ENCODE measurements around the gene MAP3K4. TPM values are rescaled to one million over a fixed set of nuclear protein-coding genes. Genes with fewer than 3 reads are reported as not detected.

Gene MAP3K4
- total RNA-seq, 4 donors from 2014 or later, result 22.5 to 38.0 (median 27.4) TPM

DNA sequence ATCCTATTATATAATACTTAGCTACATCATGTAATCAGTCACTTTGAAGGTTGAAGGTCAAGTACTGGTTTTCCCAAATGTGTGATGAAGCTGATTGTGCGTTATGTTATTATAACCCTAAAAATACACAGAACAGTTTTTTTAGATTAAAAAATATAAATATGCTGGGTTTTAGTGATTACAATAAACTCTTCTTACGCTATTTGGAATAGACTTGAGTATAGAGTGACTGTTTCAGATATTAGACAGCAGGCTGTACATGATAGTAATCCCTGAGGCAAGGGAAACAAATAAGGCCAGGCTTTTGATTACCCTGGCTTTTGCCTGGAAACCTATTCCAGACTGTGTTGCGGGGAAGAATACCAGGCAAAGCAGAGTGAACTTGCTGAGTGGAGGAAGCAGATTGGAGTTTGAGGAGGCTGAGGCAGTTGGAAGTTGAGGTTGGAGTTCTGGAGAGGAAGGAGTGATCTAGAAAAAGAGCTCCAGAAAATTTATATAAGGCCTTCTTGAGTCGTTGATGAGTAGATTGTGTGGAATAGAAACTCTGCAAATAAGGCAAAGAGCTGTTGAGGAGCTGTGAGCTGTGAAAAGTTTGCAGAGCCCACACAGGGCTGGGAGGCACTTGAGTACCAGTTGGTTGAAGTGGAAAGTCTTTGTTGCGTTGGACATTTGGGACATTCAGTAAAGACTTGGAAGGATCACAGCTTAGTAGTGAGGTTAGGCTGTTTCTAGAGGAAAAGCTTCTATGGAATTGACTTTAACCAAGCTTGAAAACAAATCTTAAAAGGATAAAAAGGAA lies 26.4 kb downstream of the MAP3K4 start:
- H3K4me1 ChIP-seq, result peaks cover 0 to 32% (median 6%) of the 10 kb centered on the region in 3 donors
- no peak overlapping the region for H3K4me3 ChIP-seq
- DNase-seq, result no peak
- no peaks in the 10 kb centered on the region for H3K27me3 ChIP-seq
- 76 to 78% methylated on average over 5 of the region's 5 CpGs for WGBS, 2 donors
- H3K9me3 ChIP-seq, result no peaks in the 10 kb centered on the region
- TF ChIP-seq, protein P1, sequence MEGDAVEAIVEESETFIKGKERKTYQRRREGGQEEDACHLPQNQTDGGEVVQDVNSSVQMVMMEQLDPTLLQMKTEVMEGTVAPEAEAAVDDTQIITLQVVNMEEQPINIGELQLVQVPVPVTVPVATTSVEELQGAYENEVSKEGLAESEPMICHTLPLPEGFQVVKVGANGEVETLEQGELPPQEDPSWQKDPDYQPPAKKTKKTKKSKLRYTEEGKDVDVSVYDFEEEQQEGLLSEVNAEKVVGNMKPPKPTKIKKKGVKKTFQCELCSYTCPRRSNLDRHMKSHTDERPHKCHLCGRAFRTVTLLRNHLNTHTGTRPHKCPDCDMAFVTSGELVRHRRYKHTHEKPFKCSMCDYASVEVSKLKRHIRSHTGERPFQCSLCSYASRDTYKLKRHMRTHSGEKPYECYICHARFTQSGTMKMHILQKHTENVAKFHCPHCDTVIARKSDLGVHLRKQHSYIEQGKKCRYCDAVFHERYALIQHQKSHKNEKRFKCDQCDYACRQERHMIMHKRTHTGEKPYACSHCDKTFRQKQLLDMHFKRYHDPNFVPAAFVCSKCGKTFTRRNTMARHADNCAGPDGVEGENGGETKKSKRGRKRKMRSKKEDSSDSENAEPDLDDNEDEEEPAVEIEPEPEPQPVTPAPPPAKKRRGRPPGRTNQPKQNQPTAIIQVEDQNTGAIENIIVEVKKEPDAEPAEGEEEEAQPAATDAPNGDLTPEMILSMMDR (IDR thresholded peaks at IDR 0.05), result no peak
- TF ChIP-seq POLR2A (IDR thresholded peaks at IDR 0.05), result no peak
- H3K27ac ChIP-seq, result peak overlapping the region in 1 of 4 donors; percentile 65
- H3K36me3 ChIP-seq, result peaks cover 0 to 15% (median 0%) of the 10 kb centered on the region in 3 donors
- intact Hi-C loops (cut with DNase I), result no loop called here

DNA sequence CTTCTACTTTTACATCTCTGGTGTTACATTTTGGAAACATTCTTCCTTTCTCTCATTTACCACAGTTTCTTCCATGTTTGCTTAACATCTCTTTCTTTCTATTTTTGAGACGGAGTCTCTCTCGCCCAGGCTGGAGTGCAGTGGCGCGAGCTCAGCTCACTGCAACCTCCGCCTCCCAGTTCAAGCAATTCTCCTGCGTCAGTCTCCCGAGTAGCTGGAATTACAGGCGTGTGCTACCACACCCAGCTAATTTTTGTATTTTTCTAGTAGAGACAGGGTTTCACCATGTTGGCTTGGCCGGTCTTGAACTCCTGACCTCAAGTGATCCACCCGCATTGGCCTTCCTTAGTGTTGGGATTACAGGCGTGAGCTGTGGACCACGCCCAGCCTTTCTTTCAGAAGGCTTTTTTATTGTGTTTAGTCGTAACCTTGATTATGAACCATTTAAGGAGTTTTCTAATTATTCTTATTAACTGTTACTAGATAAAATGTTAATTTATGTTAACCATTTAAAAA lies 27.8 kb downstream of the MAP3K4 start:
- intact Hi-C loops (cut with DNase I), result no loop called here
- H3K4me1 ChIP-seq, result peaks cover 0 to 27% (median 6%) of the 10 kb centered on the region in 3 donors
- H3K27ac ChIP-seq, result peak overlapping the region in 2 of 4 donors; percentile 47 to 65
- H3K27me3 ChIP-seq, result no peaks in the 10 kb centered on the region
- TF ChIP-seq, protein P1 (IDR thresholded peaks at IDR 0.05), result no peak
- TF ChIP-seq POLR2A (IDR thresholded peaks at IDR 0.05), result no peak
- no peaks in the 10 kb centered on the region for H3K9me3 ChIP-seq
- WGBS, 2 donors, result 69 to 79% methylated on average over 13 of the region's 13 CpGs
- DNase-seq, result no peak
- H3K36me3 ChIP-seq, result peaks cover 0 to 19% (median 0%) of the 10 kb centered on the region in 3 donors
- H3K4me3 ChIP-seq, result no peak overlapping the region

DNA sequence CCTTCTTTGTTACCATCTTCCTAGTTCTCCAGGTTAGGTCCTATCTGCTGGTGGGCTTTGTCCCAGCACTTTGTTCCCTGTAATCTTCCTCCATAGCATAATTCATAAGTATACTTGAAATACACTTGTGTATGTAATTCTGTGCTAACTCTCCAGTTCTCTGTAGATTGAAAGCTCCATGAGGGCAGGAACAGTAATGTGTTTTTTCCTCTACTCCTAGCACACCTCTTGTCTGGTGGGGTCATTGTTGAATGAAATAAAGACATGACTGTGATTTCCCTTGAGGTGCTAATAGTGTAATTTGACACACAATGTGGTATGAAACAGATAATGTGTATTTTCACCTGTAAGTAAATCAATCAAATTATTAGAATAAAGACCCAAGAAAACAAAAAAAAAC lies 30.0 kb downstream of the MAP3K4 start:
- intact Hi-C loops (cut with DNase I), result no loop called here
- DNase-seq, result no peak
- H3K27me3 ChIP-seq, result no peaks in the 10 kb centered on the region
- TF ChIP-seq POLR2A (IDR thresholded peaks at IDR 0.05), result no peak
- TF ChIP-seq, protein P1 (IDR thresholded peaks at IDR 0.05), result no peak
- H3K9me3 ChIP-seq, result no peaks in the 10 kb centered on the region
- H3K27ac ChIP-seq, result no peak overlapping the region
- H3K4me3 ChIP-seq, result no peak overlapping the region
- H3K4me1 ChIP-seq, result peaks cover 0 to 26% (median 6%) of the 10 kb centered on the region in 3 donors
- H3K36me3 ChIP-seq, result peaks cover 0 to 12% (median 0%) of the 10 kb centered on the region in 3 donors

DNA sequence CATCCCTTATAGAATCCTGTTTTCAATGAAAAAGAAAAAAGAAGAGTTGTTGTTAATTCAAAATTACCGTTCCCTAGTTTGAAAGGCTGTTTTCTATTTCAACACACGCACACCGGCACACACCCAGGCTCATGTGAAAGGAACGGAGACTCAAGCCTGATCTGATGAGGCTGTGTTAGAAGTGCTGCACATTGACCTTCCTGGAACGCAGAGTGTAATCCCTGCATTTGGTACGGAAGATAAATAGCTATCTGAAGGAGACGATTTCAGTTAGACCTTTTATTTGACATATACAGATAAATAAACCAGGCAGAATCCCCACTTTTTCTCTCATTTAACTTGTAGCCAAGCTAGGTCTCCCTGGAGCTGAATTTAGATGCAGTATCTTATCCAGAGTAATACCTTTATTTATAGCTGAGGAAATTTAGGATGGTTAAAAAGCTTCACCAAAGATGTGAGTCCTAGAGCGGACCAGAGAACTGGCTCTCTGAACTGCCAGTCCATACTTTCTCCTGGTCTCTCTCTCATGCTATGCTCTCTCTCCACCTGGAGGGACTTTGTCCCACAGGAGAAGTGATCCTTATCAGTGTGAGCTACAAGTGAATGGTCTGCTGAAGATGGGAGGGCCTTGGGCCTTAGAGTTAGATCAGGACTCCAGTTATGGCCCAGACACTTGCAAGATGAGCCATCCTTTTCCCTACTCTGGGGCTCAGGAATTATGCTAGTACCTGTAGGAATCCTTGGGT lies 30.6 kb downstream of the MAP3K4 start:
- Histone ChIP-seq H3K36me3 (peaks cover 0 to 12% (median 0%) of the 10 kb centered on the region in 3 donors), H3K4me3 (no peak overlapping the region), H3K4me1 (peaks cover 0 to 22% (median 6%) of the 10 kb centered on the region in 3 donors), H3K27ac (no peak overlapping the region), H3K27me3 (no peaks in the 10 kb centered on the region), H3K9me3 (no peaks in the 10 kb centered on the region)
- intact Hi-C loops (cut with DNase I), result no loop called here
- WGBS, 2 donors, result 70 to 90% methylated on average over 8 of the region's 8 CpGs
- TF ChIP-seq, protein P1 (IDR thresholded peaks at IDR 0.05), result no peak
- no peak for TF ChIP-seq POLR2A (IDR thresholded peaks at IDR 0.05)
- no peak for DNase-seq

DNA sequence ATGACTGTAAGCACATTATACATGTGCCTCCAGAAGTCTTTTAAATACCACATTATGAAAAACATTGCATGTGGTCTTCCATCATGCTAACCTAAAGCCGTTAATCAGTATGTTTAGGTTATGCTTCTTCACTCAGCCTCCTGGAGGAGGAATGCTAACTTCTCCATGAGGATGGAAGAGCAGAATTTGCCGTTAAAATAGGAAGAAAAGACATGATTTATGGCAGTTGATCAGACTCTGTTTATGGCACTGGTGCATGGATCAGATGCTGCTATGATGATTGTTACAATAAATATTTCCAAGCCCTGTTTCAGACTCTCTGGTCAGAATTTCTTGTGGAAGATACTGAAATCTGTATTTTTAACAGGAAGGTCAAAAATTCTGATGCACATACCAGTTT lies 31.7 kb downstream of the MAP3K4 start:
- no peaks in the 10 kb centered on the region for H3K9me3 ChIP-seq
- no peak for DNase-seq
- peaks cover 0 to 12% (median 0%) of the 10 kb centered on the region in 3 donors for H3K36me3 ChIP-seq
- H3K27me3 ChIP-seq, result no peaks in the 10 kb centered on the region
- intact Hi-C loops (cut with DNase I), result no loop called here
- peaks cover 0 to 12% (median 6%) of the 10 kb centered on the region in 3 donors for H3K4me1 ChIP-seq
- WGBS, 2 donors, result 68 to 78% methylated on average over 2 of the region's 2 CpGs
- no peak overlapping the region for H3K4me3 ChIP-seq
- H3K27ac ChIP-seq, result no peak overlapping the region
- TF ChIP-seq, protein P1 (IDR thresholded peaks at IDR 0.05), result no peak
- no peak for TF ChIP-seq POLR2A (IDR thresholded peaks at IDR 0.05)

Data from esophagus squamous epithelium (tissue), 5 donors.